ENCODE results near the gene LAYN. TPM values are rescaled to one million over a fixed set of nuclear protein-coding genes. Genes with fewer than 3 reads are reported as not detected.

The LAYN gene
- total and polyA plus RNA-seq, 2 of the 13 experiments (the other 11 are each of a cell fraction or from before 2014, with no cell fraction given) = 0.17 TPM; not detected in 1

DNA sequence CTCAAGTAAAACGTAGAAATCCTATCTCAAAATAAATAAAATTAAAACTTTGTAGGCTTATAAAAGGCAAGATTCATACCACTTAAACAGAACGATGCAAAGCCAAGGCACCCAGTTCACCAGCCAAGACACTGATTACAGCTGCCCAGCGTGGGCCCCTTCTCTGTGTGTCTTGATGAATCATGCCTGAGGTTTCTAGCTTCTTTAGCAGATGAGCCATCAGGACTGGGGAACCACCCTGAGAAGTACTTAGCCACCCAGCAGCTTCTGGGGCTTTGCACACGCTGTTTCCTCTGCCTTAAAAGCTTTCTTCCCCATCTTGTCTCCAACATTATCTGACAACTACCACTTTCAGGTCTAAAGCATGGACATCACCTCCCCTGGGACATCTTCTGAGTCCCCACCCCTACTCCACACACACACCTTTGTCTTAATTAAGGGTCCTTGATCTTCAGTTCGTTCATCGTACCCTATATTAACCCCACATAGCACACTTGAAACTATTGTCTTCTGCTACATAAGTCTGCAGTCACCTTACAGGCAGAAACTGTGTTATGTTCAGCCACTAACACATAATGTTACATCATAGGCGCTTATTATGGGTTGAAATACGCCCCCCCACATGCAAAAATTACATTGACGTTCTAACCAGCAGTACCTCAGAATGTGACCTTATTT lies 8.7 kb upstream of the LAYN start (continued):
- TF ChIP-seq BCLAF1 (IDR thresholded peaks at IDR 0.05) (no peak), ZFP41 (CRISPR knock-in tag; IDR thresholded peaks at IDR 0.05; ENCODE audit: borderline replicate concordance) (no peak)
- TF ChIP-seq, protein P1, sequence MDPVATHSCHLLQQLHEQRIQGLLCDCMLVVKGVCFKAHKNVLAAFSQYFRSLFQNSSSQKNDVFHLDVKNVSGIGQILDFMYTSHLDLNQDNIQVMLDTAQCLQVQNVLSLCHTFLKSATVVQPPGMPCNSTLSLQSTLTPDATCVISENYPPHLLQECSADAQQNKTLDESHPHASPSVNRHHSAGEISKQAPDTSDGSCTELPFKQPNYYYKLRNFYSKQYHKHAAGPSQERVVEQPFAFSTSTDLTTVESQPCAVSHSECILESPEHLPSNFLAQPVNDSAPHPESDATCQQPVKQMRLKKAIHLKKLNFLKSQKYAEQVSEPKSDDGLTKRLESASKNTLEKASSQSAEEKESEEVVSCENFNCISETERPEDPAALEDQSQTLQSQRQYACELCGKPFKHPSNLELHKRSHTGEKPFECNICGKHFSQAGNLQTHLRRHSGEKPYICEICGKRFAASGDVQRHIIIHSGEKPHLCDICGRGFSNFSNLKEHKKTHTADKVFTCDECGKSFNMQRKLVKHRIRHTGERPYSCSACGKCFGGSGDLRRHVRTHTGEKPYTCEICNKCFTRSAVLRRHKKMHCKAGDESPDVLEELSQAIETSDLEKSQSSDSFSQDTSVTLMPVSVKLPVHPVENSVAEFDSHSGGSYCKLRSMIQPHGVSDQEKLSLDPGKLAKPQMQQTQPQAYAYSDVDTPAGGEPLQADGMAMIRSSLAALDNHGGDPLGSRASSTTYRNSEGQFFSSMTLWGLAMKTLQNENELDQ (CRISPR knock-in tag; IDR thresholded peaks at IDR 0.05; ENCODE audit: borderline replicate concordance) = no peak

DNA sequence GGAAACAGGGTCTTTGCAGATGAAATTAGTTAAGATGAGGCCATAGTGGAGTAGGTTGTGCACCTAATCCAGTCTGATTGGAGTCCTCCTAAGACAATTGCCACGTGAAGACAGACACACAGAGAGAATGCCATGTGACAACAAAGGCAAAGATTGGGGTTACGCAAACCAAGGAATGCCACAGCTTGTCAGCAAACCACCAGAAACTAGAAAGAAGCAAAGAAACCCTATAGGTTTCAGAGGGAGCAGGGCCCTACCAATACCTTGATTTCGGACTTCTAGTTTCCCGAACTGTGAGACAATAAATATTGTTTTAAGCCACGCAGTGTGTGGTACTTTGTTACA lies 8.2 kb upstream of the LAYN start:
- CTCF ChIA-PET (ENCODE audit: low intra/inter-chr PET ratio, low total read pairs) = no interaction called here
- no peaks in the 10 kb centered on the region for H3K79me2 ChIP-seq (ENCODE audit: insufficient read depth, low read length)
- H3K9me3 ChIP-seq (ENCODE audit: low read length) = no peaks in the 10 kb centered on the region
- H3K4me3 ChIP-seq (replicated peaks in 1 of 3; ENCODE audit: insufficient read depth in 1 of 3, low read depth in 2 of 3, low read length in 3 of 3) = no peak overlapping the region
- POLR2A ChIA-PET = no interaction called here
- H3K27ac ChIP-seq (ENCODE audit: extremely low read length, insufficient read depth, low read length) = no peak overlapping the region
- no peaks in the 10 kb centered on the region for H3K36me3 ChIP-seq (replicated peaks in 1 of 2; ENCODE audit: control insufficient read depth in 1 of 2, insufficient read depth in 2 of 2, low read length in 2 of 2)
- H4K20me1 ChIP-seq (ENCODE audit: insufficient read depth, low read length) = no peaks in the 10 kb centered on the region
- no TSS peak for BruUV-seq (replicated peaks)
- in situ Hi-C loops (cut with HindIII; ENCODE audit: extremely low pct_ligation_motif_present, low pct_unique_long_range_greater_than_20kb) = no loop called here
- no peak for FAIRE-seq
- 21% methylated on average over 5 of the region's 5 CpGs for WGBS (ENCODE audit: low lambda C conversion rate)
- no peaks in the 10 kb centered on the region for H3K4me1 ChIP-seq (ENCODE audit: insufficient read depth, low read length)
- no peak overlapping the region for H3K9ac ChIP-seq (ENCODE audit: insufficient read depth, low read depth, low read length)
- ATAC-seq = no peak
- no peak overlapping the region for H3K4me2 ChIP-seq (ENCODE audit: low read depth, low read length)
- H3K27me3 ChIP-seq (ENCODE audit: control insufficient read depth in 1 of 2, insufficient read depth in 2 of 2, low read length in 2 of 2) = peaks cover 0 to 5% of the 10 kb centered on the region in 2 experiments; a peak in 2 of 5 replicates
- H2AFZ ChIP-seq (ENCODE audit: low read length) = no peak overlapping the region
- intact Hi-C loops (cut with micrococcal nuclease; ENCODE audit: unreplicated experiment) = no loop called here
- no peak for DNase-seq (ENCODE audit: low spot score)
- TF ChIP-seq, protein P2, sequence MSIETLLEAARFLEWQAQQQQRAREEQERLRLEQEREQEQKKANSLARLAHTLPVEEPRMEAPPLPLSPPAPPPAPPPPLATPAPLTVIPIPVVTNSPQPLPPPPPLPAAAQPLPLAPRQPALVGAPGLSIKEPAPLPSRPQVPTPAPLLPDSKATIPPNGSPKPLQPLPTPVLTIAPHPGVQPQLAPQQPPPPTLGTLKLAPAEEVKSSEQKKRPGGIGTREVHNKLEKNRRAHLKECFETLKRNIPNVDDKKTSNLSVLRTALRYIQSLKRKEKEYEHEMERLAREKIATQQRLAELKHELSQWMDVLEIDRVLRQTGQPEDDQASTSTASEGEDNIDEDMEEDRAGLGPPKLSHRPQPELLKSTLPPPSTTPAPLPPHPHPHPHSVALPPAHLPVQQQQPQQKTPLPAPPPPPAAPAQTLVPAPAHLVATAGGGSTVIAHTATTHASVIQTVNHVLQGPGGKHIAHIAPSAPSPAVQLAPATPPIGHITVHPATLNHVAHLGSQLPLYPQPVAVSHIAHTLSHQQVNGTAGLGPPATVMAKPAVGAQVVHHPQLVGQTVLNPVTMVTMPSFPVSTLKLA (IDR thresholded peaks at IDR 0.05) = peak; percentile 28
- no peak for TF ChIP-seq ATF4 (CRISPR knock-in tag; IDR thresholded peaks at IDR 0.05)
